ENCODE measurements around the gene NACC2.
"Not testable (repeated sequence)": the region's sequence is repeated elsewhere in the genome, so short reads cannot be mapped to it uniquely, and the experiment has no call there.

NACC2 gene

GRCh38 chr9:136081113-136081825 lies 13.8 kb downstream of the NACC2 start:
- no peak for TF ChIP-seq GATA1 (IDR thresholded peaks at IDR 0.05; ENCODE audit: low read depth, low read length)
- no peak for DNase-seq

- TF ChIP-seq POLR2A (IDR thresholded peaks at IDR 0.05; ENCODE audit: low read length) (no peak), GATA1 (IDR thresholded peaks at IDR 0.05; ENCODE audit: low read depth, low read length) (no peak)
- DNase-seq, result no peak
Measured at GRCh38 chr9:136080716-136081112, 14.4 kb downstream of the NACC2 start.

- TF ChIP-seq POLR2A (IDR thresholded peaks at IDR 0.05; ENCODE audit: low read length), result no peak
- TF ChIP-seq GATA1 (IDR thresholded peaks at IDR 0.05; ENCODE audit: low read depth, low read length), result no peak
- DNase-seq, result no peak
Measured at GRCh38 chr9:136079916-136080246, 15.2 kb downstream of the NACC2 start.

GRCh38 chr9:136079211-136079915 lies 15.7 kb downstream of the NACC2 start:
- TF ChIP-seq GATA1 (IDR thresholded peaks at IDR 0.05; ENCODE audit: low read depth, low read length), result no peak
- DNase-seq, result no peak

- no peak for TF ChIP-seq POLR2A (IDR thresholded peaks at IDR 0.05; ENCODE audit: low read length)
- no peak for TF ChIP-seq GATA1 (IDR thresholded peaks at IDR 0.05; ENCODE audit: low read depth, low read length)
- DNase-seq, result no peak
Measured at GRCh38 chr9:136078498-136079011, 16.5 kb downstream of the NACC2 start.

- no peak for TF ChIP-seq POLR2A (IDR thresholded peaks at IDR 0.05; ENCODE audit: low read length)
- TF ChIP-seq GATA1 (IDR thresholded peaks at IDR 0.05; ENCODE audit: low read depth, low read length), result no peak
- no peak for DNase-seq
Measured at GRCh38 chr9:136078024-136078423, 17.1 kb downstream of the NACC2 start.

GRCh38 chr9:136077491-136077890 lies 17.6 kb downstream of the NACC2 start:
- no peak for DNase-seq

GRCh38 chr9:136075881-136076678 lies 19.0 kb downstream of the NACC2 start:
- no peak for DNase-seq
- TF ChIP-seq POLR2A (IDR thresholded peaks at IDR 0.05; ENCODE audit: low read length), result no peak
- TF ChIP-seq GATA1 (IDR thresholded peaks at IDR 0.05; ENCODE audit: low read depth, low read length), result no peak

More at GRCh38 chr9:136077491-136077890, 17.6 kb downstream of the NACC2 start:
- TF ChIP-seq POLR2A (IDR thresholded peaks at IDR 0.05; ENCODE audit: low read length) (no peak), GATA1 (IDR thresholded peaks at IDR 0.05; ENCODE audit: low read depth, low read length) (no peak)

GRCh38 chr9:136075134-136075841 lies 19.8 kb downstream of the NACC2 start:
- no peak for DNase-seq

GRCh38 chr9:136074706-136075105 lies 20.4 kb downstream of the NACC2 start:
- no peak for TF ChIP-seq GATA1 (IDR thresholded peaks at IDR 0.05; ENCODE audit: low read depth, low read length)
- no peak for TF ChIP-seq POLR2A (IDR thresholded peaks at IDR 0.05; ENCODE audit: low read length)
- no peak for DNase-seq

More at GRCh38 chr9:136075134-136075841, 19.8 kb downstream of the NACC2 start:
- no peak for TF ChIP-seq POLR2A (IDR thresholded peaks at IDR 0.05; ENCODE audit: low read length)
- TF ChIP-seq GATA1 (IDR thresholded peaks at IDR 0.05; ENCODE audit: low read depth, low read length), result no peak

- TF ChIP-seq POLR2A (IDR thresholded peaks at IDR 0.05; ENCODE audit: low read length) (no peak), GATA1 (IDR thresholded peaks at IDR 0.05; ENCODE audit: low read depth, low read length) (no peak)
- DNase-seq, result no peak
Measured at GRCh38 chr9:136062657-136063439, 32.2 kb downstream of the NACC2 start.

GRCh38 chr9:136061916-136062315 lies 33.2 kb downstream of the NACC2 start:
- not testable (repeated sequence) for DNase-seq

GRCh38 chr9:136061405-136061804 lies 33.7 kb downstream of the NACC2 start:
- no peak for DNase-seq
- TF ChIP-seq GATA1 (IDR thresholded peaks at IDR 0.05; ENCODE audit: low read depth, low read length) (no peak), POLR2A (IDR thresholded peaks at IDR 0.05; ENCODE audit: low read length) (no peak)

Data from erythroblast (primary cell).